ENCODE measurements around the gene MEMO1.

MEMO1 gene

DNA sequence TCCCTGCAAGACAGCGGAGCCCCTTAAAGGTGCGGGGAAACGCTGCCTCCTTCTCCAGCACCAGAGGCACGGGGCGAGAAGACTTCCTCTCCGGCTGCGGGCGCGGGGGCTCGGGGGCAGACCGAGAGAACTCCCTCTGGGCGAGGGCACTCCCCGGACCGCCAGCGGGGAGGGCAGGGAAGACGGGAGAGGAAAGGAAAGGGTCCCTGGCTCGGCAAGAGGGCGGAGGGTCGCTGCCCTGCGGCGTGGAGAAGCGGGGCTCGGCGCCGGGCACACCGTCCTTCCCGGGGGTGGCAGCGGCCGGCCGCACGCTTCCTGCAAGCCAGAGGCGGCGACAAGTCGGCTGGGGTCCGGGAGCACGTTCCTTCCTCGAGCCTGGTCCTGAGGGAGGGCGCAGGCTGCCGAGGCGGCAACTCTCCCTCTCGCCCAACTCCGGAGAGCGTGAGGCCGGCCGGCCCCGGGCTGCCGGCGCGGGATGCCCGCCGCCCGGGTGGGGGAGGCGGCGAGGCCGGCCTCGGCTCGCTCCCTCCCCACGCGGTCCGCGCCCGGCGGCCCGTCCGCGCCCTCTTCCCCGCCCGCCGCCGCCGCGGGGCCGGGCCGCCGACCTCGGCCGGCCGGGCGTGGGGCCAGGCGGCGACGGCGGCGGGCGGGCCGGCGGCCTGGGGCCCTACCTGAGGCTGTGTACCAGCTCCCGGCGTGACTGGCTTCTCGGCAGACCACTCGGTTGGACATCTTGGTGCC lies 1.1 kb downstream of the MEMO1 start:
- no peaks in the 10 kb centered on the region for H3K36me3 ChIP-seq
- TF ChIP-seq, protein P1, sequence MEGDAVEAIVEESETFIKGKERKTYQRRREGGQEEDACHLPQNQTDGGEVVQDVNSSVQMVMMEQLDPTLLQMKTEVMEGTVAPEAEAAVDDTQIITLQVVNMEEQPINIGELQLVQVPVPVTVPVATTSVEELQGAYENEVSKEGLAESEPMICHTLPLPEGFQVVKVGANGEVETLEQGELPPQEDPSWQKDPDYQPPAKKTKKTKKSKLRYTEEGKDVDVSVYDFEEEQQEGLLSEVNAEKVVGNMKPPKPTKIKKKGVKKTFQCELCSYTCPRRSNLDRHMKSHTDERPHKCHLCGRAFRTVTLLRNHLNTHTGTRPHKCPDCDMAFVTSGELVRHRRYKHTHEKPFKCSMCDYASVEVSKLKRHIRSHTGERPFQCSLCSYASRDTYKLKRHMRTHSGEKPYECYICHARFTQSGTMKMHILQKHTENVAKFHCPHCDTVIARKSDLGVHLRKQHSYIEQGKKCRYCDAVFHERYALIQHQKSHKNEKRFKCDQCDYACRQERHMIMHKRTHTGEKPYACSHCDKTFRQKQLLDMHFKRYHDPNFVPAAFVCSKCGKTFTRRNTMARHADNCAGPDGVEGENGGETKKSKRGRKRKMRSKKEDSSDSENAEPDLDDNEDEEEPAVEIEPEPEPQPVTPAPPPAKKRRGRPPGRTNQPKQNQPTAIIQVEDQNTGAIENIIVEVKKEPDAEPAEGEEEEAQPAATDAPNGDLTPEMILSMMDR (IDR thresholded peaks at IDR 0.05) = no peak
- peaks cover 0 to 43% (median 12%) of the 10 kb centered on the region in 4 donors for H3K4me1 ChIP-seq
- H3K9me3 ChIP-seq = no peaks in the 10 kb centered on the region
- intact Hi-C loops (cut with DNase I; ENCODE audit: low total_unique reads) = loop anchor here (5.0 kb wide), 2 partner anchors 53 to 1393 kb away; partner anchors contain the start of gene SPAST
- H3K27ac ChIP-seq = peak overlapping the region; percentile 92 to 93
- H3K27me3 ChIP-seq = no peaks in the 10 kb centered on the region
- peak overlapping the region; percentile 81 to 98 for H3K4me3 ChIP-seq
- DNase-seq = peak in 1 of 2 donors; percentile 73

DNA sequence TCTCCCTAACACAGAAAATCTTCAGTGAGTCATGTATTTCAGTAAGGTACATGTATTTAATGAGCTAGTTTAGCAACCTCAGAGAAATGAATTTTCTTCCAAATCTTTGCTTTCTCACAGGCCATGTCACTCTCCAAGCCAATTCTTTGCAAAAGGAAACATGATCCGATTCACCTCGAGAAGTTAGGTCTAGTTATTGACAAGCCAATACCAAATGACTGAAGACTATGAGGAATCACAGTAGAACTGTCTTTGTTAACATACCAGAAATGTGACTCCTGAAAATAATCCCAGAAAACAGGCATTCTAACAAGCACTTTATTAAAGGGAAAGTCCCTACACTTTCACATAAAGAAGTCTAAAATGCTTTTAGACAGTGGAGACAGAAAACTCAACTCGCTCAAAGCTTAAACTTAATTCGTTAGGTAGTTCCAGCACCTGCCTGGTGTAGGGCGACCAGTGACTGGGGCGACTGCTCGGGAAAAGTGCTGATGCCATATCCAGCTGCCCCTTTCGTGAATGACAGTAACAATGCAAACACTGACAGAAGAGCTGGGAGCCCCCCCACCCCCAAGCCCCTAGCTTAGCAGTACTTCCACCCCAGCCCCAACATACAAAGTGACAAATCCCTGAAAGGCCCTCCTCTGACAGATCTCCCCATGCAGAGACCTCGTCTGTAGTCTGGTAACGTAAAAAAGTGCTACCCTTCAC lies 1.8 kb downstream of the MEMO1 start:
- Histone ChIP-seq H3K9me3 (no peaks in the 10 kb centered on the region), H3K4me1 (peaks cover 0 to 43% (median 12%) of the 10 kb centered on the region in 4 donors), H3K27ac (peak overlapping the region; percentile 83 to 92), H3K36me3 (no peaks in the 10 kb centered on the region), H3K27me3 (no peaks in the 10 kb centered on the region), H3K4me3 (peak overlapping the region; percentile 81 to 98)
- intact Hi-C loops (cut with DNase I; ENCODE audit: low total_unique reads) = no loop called here
- TF ChIP-seq, protein P1 (IDR thresholded peaks at IDR 0.05) = no peak
- no peak for DNase-seq

DNA sequence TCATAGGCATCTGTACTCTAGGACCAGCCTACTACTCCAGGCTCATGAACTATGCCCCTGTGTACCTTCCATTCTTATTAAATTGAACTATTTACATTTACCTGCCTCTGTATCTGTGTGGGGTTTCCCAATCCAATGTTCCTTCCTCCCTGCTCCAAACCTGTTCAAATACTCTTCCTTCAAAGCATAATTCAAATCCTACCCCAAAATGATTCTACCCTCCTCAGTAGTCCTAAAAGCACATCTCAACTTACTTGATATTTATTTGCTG lies 3.8 kb downstream of the MEMO1 start:
- TF ChIP-seq, protein P1 (IDR thresholded peaks at IDR 0.05) = no peak
- H3K9me3 ChIP-seq = no peaks in the 10 kb centered on the region
- H3K36me3 ChIP-seq = no peaks in the 10 kb centered on the region
- intact Hi-C loops (cut with DNase I; ENCODE audit: low total_unique reads) = no loop called here
- H3K27me3 ChIP-seq = no peaks in the 10 kb centered on the region
- peaks cover 0 to 46% (median 12%) of the 10 kb centered on the region in 4 donors for H3K4me1 ChIP-seq
- no peak overlapping the region for H3K27ac ChIP-seq
- no peak for DNase-seq
- no peak overlapping the region for H3K4me3 ChIP-seq

DNA sequence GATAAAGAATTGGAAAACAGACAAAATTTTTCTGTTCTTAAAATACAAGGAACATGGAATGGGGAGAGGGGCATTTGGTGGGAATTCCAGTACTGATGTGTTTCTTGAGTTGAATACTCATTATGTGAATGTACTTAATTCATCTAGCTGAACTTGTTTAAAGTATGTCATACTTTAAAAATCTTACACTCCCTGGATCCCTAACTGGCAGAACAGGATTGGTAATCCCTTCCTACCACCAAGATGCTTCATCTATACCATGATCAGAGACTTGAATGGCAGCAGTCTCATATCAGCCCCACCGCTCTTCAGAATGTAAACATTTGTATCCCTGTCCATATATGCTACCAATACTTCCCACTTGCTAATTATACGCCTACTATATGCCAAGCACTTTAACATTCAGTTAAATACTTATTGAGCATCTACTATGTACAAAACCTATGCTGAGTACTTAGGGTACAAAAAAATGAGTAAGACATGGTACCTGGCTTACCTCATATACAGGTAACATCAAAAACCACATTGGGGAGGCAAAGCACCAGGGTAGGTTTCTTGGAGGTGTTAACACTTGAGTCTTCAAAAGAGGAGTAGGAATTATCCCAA lies 5.3 kb downstream of the MEMO1 start:
- no peak for DNase-seq
- Histone ChIP-seq H3K27ac (no peak overlapping the region), H3K27me3 (no peaks in the 10 kb centered on the region), H3K9me3 (no peaks in the 10 kb centered on the region), H3K4me3 (no peak overlapping the region), H3K36me3 (no peaks in the 10 kb centered on the region), H3K4me1 (peaks cover 0 to 39% (median 7%) of the 10 kb centered on the region in 4 donors)
- TF ChIP-seq, protein P1 (IDR thresholded peaks at IDR 0.05) = no peak
- intact Hi-C loops (cut with DNase I; ENCODE audit: low total_unique reads) = no loop called here

DNA sequence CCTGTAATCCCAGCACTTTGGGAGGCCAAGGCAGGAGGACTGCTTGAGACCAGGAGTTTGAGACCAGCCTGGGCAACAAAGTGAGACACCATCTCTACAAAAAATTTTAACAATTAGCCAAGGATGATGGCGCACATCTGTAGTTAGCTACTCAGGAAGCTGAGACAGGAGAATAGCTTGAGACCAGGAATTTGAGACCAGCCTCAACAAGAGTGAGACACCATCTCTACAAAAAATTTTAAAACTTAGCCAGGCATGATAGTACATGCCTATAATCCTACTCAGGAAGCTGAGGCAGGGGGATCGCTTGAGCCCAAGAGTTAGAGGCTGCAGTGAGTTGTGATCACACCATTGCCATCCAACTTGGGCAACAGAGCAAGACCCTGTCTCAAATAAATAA lies 7.0 kb downstream of the MEMO1 start:
- no peaks in the 10 kb centered on the region for H3K27me3 ChIP-seq
- peaks cover 0 to 33% (median 4%) of the 10 kb centered on the region in 4 donors for H3K4me1 ChIP-seq
- H3K27ac ChIP-seq = no peak overlapping the region
- H3K4me3 ChIP-seq = no peak overlapping the region
- TF ChIP-seq, protein P1 (IDR thresholded peaks at IDR 0.05) = no peak
- intact Hi-C loops (cut with DNase I; ENCODE audit: low total_unique reads) = no loop called here
- no peaks in the 10 kb centered on the region for H3K9me3 ChIP-seq
- no peak for DNase-seq
- no peaks in the 10 kb centered on the region for H3K36me3 ChIP-seq

Measured in tibial artery (tissue), 4 donors.